Measurements from ENCODE around the gene CD37. TPM values are rescaled to one million over a fixed set of nuclear protein-coding genes. Genes with fewer than 3 reads are reported as not detected.
"Not testable (repeated sequence)": the region's sequence is repeated elsewhere in the genome, so short reads cannot be mapped to it uniquely, and the experiment has no call there.

Gene CD37, protein sequence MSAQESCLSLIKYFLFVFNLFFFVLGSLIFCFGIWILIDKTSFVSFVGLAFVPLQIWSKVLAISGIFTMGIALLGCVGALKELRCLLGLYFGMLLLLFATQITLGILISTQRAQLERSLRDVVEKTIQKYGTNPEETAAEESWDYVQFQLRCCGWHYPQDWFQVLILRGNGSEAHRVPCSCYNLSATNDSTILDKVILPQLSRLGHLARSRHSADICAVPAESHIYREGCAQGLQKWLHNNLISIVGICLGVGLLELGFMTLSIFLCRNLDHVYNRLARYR
- 10 to 100 TPM; 32.7 to 37.7 (median 36.9) TPM for polyA plus RNA-seq (ENCODE audit: insufficient read length in 3 of 3)

DNA sequence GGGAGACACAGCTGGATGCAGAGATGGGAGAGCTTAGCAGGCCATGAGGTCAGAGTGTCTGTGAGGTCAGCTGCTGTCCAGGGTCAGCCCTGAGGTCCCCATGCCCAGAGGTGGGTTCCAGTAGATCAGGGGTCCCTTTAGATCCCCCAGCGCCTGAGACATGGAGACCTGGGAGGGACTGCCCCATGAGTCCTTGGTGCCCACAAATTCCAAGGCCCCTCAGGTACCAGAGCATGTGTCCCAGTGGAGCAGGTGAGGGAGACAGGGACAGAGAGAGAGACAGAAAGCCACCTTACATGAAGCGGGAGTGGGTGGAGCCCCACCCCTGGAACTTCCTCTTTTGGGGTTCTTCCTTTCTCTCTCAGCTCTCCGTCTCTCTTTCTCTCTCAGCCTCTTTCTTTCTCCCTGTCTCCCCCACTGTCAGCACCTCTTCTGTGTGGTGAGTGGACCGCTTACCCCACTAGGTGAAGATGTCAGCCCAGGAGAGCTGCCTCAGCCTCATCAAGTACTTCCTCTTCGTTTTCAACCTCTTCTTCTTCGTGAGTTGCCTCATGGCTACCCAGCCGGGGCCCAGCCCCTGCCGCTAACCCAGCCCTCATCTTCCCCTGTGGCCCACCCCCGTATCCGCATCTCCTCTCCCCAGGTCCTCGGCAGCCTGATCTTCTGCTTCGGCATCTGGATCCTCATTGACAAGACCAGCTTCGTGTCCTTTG, at the start of gene CD37:
CD37 (plus strand) TSS at position 336 of the 713 bp plus-strand sequence; CDS start at position 471, 135 bp downstream.
- no peak for DNase-seq (ENCODE audit: low read depth in 3 of 3, low spot score in 2 of 3)

DNA sequence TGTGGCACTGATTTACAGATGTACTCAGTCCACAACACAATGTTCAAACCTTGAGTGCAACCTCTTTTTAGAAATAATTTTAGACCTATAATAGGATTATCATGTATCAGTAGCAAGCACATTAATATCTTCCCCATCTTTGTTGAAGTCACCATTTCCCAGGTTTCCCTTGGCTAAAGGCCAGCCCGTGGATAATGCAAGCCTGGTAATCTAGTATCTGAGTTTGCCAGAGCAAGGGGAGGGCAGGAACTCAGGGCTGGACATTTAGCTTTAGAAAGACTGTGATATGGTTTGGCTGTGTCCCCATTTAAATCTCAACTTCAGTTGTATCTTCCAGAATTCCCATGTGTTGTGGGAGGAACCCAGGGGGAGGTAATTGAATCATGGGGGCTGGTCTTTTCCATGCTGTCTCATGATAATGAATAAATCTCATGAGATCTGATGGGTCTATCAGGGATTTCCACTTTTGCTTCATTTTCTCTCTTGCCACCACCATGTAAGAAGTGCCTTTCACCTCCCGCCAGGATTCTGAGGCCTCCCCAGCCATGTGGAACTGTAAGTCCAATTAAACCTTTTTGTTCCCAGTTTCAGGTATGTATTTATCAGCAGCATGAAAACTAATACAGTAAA, 48.0 kb upstream of the CD37 start:
- no peak for DNase-seq (ENCODE audit: low read depth in 3 of 3, low spot score in 2 of 3)

DNA sequence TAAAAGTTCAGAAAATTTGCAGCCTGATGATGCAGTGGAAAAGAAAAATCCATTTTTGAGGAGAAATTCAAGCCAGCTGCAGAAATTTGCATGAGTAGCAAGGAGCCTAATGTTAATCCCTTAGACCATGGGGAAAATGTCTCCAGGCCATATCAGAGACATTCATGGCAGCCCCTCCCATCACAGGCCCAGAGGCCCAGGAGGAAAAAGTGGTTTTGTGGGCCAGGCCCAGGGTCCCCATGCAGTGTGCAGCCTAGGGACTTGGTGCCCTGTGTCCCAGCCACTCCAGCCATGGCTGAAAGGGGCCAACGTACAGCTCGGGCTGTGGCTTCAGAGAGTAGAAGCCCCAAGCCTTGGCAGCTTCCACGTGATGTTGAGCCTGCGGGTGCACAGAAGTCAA, 47.0 kb upstream of the CD37 start:
- DNase-seq (ENCODE audit: low read depth in 3 of 3, low spot score in 2 of 3) = not testable (repeated sequence)

DNA sequence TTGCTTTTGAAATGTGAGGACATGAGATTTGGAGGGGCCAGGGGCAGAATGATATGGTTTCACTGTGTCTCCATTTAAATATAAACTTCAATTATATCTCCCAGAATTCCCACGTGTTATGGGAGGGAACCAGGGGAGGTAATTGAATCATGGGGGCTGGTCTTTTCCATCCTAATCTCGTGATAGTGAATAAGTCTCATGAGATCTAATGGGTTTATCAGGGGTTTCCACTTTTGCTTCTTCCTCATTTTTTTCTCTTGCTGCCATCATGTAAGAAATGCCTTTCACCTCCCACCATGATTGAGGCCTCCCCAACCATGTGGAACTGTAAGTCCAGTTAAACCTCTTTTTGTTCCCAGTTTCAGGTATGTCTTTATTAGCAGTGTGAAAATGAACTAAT, 45.9 kb upstream of the CD37 start:
- not testable (repeated sequence) for DNase-seq (ENCODE audit: low read depth in 3 of 3, low spot score in 2 of 3)

DNA sequence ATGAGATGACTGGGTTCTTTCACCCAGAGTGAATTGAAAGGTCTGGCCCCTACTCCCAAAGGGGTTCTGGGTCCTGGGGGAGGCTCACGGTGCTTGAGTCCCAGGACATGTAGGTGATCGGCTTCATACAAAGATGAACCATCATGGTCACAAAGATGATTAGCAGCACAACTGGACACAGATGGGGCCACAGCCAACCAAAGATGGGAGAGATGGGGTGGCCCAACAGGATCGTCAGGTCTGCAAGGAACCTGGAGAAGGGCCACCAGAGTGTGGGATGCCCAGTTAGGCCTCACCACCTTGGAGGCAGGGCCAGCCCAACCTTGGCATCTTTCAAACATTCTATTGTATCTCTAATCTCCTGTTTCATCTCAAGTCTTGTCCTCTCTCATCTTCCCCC, 44.7 kb upstream of the CD37 start:
- DNase-seq (ENCODE audit: low read depth in 3 of 3, low spot score in 2 of 3) = no peak

DNA sequence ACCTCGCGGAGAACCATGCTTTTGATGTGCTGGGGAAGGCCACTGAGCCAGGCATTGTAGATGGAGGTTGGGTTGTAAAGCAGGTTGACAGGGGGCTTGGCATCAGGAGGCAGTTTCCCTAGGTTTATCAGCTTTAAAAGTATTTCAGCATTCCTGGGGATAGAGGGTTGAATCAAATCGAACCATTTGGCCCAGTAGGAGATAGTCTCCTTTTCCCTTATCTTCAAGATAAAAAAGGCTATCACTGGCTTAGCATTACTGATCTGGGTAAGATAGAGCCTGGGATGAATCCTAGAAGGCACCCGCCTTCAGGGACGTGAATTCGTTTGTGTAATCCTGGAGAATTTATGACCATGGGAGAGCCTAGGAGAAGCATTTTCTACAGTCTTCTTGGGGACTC, 40.8 kb upstream of the CD37 start:
- DNase-seq (ENCODE audit: low read depth in 3 of 3, low spot score in 2 of 3) = no peak

DNA sequence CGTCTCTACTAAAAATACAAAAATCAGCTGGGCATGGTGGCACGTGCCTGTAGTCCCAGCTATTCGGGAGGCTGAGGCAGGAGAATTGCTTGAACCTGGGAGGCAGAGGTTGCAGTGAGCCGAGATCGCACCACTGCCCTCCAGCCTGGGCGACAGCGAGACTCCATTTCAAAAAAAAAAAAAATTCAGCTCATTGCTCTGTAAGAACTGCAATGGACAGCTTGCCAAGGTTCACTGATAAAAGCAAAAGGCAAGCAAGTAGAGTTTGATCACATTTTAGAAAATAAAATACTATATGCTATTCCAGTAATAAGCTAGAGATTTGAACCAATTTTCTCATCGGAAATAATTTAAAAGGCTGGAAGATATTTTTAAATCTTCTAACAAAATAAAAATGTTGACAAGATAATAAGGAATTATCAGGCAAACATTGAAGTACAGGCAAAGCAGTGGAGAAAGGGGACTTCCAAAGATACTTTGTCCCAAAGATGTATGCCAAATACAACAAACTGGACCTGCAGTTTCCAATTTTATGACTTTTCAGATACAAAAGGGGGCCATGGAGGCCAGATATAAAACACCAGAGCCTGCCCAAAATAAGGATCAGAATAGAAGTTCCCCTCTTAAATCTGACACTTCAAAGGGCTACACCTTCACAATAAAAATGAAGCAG, 39.9 kb upstream of the CD37 start:
- DNase-seq (ENCODE audit: low read depth in 3 of 3, low spot score in 2 of 3) = no peak

DNA sequence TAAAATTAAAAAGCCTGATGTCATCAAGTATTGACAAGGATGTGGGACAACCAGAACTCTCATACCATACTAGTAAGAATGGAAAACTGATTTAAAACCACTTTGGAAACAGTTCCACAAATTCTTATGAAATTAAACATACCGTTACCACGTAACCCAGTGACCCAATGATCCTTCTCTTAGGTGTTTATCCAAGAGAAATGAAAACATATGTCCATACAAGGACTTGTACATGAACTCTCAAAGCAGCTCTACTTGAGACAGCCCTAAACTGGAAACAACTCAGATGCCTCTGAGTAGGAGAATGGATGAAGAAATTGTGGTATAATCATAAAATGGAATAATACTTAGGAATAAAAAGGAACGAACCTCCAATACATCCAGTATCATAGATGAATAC, 37.8 kb upstream of the CD37 start:
- no peak for DNase-seq (ENCODE audit: low read depth in 3 of 3, low spot score in 2 of 3)

DNA sequence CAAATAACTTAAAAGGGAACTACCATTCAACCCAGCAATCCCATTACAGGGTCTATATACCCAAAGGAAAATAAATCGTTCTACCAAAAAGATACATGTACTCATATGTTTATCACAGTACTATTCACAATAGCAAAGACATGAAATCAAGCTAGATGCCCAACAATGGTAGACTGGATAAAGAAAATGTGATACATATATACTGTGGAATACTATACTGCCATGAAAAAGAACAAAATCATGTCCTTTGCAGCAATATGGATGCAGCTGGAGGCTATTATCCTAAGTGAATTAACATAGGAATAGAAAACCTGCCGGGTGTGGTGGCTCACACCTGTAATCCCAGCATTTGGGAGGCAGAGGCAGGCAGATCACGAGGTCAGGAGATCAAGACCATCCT, 36.6 kb upstream of the CD37 start:
- DNase-seq (ENCODE audit: low read depth in 3 of 3, low spot score in 2 of 3) = not testable (repeated sequence)

DNA sequence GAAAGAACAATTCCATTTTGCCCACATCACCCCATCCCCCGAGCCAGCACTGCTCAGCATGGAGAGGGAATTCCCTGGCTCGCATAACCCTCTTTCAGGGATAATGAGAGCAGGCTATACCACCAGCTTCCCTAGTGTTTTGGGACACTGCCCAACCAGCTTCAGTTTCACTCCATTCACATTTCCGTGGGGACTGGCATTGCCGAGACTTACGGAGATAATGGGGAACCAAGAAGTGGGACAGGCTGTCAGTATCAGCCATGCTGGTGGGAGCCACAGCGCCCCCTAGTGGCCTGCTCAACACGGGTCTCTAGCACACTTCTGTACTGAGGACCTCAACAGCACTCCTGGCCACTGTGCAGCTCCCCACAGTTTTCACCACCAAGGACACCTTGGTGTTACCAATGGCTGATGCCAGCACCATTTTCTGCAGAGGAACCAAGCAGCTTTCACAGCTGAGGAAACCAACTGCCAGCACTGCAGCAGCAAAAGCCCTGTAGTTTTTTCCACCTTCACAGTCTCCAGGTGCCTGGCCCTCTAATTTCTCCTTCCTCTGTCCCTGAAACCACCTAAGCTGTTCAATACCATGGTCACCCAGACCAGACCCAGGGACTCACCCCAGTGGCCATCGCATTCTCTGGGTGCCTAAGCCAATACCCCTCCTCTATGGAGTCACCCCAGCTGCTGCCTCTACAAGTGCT, 33.9 kb upstream of the CD37 start:
- DNase-seq (ENCODE audit: low read depth in 3 of 3, low spot score in 2 of 3) = peak; percentile 20 to 27 (median 21)

DNA sequence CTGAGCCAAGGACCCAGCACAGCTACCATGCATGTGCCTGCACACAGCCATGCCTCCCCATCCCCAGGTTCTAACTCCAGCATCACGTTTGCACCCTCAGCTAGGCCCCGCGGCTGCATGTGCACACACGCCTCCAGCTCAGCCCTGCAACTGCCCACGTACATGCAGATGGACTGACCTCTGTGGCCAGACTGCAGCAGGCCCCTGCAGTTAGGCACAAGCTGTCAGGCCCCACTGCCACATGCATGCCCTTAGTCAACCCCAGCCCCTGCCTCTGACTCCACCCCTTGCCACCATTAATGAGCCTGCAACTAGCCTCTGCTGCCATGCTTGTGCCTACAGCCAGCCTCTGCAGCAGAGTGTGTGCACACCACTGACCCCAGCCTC, 33.3 kb upstream of the CD37 start:
- DNase-seq (ENCODE audit: low read depth in 3 of 3, low spot score in 2 of 3) = no peak

DNA sequence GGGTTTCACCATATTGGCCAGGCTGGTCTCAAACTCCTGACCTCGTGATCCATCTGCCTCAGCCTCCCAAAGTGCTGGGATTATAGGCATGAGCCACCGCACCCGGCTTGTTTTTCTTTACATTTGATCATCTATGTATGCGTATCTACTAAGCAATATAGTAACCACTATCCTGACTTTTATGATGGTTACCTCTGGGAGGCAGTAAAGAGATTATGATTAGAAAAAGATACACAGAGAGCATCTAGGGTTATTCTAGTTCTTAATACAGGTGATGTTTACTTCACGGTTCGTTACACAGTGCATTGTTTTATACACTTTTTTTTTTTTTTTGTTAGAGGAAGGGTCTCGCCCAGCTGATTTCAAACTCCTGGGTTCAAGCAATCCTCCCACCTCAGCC, 28.5 kb upstream of the CD37 start:
- not testable (repeated sequence) for DNase-seq (ENCODE audit: low read depth in 3 of 3, low spot score in 2 of 3)

DNA sequence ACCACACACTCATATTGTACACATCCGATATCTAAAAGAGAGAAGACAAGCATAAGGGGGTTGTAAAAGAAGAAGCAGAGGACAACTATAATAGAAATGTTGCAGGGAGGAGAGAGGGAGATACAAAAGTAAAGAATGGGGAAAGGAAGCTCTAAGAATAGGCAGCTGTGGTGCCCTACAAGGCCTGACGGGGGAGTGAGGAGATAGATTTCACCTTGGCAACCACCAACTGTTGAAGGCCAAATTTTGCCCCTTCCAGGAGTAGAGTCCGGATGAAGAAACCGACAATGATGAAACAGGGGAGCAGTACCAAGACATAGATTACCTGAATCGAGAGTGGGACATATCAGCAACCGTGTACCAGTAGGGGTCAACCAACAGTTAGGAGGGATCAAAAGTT, 26.1 kb upstream of the CD37 start:
- DNase-seq (ENCODE audit: low read depth in 3 of 3, low spot score in 2 of 3) = no peak

DNA sequence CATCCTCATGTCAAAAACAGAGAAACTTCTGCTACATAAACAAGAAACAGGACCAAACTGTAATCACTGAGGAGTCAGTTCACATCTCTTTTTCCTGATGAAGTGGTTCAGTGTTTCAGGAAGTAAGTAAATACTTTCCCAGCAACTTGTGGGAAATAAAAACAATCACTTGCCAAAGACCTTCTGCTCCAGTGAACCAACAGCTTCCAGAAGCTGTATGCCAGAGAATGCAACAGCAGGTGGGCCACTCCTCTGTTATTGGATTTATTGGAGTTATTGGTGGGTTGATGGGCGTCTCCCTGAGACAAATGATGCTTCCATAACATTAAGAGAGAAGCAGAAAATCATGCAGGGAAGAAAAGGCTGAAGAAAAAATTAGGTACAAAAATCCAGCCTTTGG, 20.1 kb upstream of the CD37 start:
- DNase-seq (ENCODE audit: low read depth in 3 of 3, low spot score in 2 of 3) = no peak

DNA sequence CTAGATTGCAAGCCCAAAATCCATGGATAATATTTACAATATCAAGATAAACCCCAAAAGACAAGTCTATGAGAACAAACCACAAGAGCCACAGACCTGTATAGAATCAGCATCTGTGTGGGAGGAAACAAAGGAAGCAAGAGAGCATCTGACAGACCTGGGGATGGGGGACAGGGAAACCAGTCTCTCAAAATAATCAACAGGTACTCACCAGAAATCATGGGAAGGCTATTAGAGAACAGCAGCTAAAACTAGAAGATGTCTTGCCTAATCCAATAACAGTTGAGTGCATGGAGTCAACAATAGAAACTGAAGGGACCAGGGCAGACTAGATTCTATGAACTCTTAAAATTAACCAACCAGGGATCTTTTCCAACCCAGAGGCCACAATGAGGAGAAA, 18.9 kb upstream of the CD37 start:
- no peak for DNase-seq (ENCODE audit: low read depth in 3 of 3, low spot score in 2 of 3)

DNA sequence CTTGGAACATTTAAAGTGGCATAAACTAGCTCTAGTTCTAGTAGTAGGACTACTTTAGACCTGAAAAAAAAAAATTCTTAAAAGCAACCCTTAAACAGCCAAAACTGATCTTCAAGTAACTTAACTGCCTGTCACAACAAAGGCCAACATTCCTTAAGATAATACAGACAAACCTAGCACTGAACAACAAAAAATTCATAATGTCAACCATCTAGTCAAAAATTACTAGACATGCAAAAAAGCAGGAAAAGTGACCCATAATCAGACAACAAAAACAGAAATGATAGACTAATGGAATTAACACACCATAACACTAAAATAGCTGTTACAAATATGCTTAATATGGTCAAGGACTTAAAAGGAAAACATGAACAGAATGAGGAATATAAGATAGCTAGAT, 16.9 kb upstream of the CD37 start:
- no peak for DNase-seq (ENCODE audit: low read depth in 3 of 3, low spot score in 2 of 3)

DNA sequence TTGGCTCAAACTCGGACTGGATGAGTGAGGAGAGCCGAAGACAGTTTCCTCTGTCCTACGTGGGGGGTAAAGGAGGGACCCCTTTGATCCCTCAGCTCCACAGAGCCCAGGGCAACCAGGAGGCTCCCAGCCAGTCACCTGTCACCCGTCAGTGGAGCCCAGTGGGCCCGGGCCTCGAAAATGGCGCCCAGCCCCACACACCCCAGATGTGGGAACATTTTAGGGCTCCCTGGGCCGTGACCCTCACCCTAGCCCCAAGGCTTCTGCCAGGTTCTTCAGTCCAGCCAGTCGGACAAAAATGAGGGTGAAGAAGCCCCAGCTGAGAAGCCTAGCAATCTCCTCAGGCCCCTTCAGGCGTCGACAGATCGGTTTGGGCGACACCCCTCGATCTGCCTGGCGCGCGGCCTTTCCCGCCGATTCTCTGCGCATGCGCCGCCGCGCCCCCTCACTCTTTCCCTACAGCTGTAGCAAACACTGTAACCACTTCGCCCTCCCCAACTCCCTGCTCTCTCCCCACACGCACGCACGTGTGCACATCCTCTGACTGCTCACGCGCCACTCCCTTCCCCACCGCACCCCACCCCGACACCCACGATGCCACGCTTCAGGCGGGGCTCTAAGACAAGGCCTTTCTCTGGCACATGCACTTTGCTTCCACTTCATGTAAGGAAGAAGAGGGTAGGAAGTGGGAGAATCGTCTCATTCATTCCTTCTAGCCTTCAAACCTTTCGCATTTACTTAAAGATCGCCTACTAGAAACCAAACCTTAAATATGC, 10.2 kb upstream of the CD37 start, which contains the start of gene SLC6A16:
SLC6A16 (minus strand) TSS at position 391 of the 776 bp plus-strand sequence. CDS start 13,844 bp downstream, outside the sequence.
- no peak for DNase-seq (ENCODE audit: low read depth in 3 of 3, low spot score in 2 of 3)

DNA sequence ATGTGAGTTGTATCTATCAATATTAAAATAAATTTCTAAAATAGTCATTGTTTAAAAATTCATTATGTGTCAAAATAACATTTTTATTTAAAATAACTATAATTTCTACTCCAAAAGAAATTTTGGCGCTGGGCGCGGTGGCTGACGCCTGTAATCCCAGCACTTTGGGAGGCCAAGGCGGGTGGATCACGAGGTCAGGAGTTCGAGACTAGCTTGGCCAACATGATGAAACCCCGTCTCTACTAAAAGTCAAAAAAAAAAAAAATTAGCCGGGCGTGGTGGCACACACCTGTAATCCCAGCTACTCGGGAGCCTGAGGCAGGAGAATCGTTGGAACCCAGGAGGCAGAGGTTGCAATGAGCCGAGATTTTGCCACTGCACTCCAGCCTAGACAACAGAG, 9.4 kb upstream of the CD37 start:
- DNase-seq (ENCODE audit: low read depth in 3 of 3, low spot score in 2 of 3) = not testable (repeated sequence)

DNA sequence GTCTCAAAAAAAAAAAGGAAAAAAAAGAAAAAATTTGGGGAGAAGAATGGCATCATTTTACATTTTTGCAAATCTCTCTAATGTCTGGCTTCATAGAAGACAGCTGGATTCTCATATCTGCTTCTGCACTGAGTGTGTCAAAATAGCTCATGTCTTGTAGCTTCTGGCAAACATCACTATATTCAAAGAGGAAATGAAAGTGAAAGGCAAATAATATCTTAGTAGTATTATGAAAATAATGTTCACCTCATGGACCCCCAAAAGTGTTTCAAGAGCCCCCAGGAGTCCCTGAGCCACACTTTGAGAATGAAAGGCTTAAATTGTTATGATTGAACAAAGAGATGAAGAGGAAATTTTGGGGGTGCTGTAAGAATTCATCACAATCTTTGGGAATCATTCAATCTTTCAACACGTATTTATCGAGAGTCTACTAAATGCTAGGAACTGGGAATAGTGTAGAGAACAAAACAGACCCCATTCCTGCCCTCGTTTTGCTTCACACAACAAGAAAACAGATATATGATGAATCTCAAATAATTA, 9.0 kb upstream of the CD37 start:
- DNase-seq (ENCODE audit: low read depth in 3 of 3, low spot score in 2 of 3) = no peak
